ENCODE results near the gene BSG.
"Not testable (repeated sequence)": the region's sequence is repeated elsewhere in the genome, so short reads cannot be mapped to it uniquely, and the experiment has no call there.

The BSG gene

DNA sequence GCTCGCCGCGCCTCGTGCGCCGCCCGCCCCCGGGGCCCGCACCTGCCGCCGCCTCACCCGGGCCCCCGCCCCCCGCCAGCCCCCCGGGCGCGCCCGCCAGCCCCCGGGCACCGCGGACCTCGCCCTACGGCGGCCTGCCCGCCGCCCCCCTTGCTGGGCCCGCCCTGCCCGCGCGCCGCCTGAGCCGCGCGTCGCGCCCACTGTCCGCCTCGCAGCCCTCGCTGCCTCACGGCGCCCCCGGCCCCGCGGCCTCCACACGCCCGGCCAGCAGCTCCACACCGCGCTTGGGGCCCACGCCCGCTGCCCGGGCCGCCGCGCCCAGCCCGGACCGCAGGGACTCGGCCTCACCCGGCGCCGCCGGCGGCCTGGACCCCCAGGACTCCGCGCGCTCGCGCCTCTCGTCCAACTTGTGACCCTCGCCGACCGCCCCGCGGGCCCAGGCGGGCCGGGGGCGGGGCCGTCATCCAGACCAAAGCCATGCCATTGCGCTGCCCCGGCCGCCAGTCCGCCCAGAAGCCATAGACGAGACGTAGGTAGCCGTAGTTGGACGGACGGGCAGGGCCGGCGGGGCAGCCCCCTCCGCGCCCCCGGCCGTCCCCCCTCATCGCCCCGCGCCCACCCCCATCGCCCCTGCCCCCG, 43.8 kb downstream of the BSG start:
- Histone ChIP-seq H3K4me1 (ENCODE audit: control insufficient read depth, low read depth, low read length) (no peaks in the 10 kb centered on the region), H3K9ac (ENCODE audit: low read length) (no peak overlapping the region), H3K36me3 (ENCODE audit: control insufficient read depth, low read depth, low read length) (peaks cover 20% of the 10 kb centered on the region), H3K9me3 (ENCODE audit: control insufficient read depth, low read depth, low read length) (no peaks in the 10 kb centered on the region), H3K27ac (ENCODE audit: low read length) (no peak overlapping the region), H3K4me3 (ENCODE audit: low read length) (no peak overlapping the region), H3K27me3 (ENCODE audit: control insufficient read depth, insufficient read depth, low read length) (no peaks in the 10 kb centered on the region)

DNA sequence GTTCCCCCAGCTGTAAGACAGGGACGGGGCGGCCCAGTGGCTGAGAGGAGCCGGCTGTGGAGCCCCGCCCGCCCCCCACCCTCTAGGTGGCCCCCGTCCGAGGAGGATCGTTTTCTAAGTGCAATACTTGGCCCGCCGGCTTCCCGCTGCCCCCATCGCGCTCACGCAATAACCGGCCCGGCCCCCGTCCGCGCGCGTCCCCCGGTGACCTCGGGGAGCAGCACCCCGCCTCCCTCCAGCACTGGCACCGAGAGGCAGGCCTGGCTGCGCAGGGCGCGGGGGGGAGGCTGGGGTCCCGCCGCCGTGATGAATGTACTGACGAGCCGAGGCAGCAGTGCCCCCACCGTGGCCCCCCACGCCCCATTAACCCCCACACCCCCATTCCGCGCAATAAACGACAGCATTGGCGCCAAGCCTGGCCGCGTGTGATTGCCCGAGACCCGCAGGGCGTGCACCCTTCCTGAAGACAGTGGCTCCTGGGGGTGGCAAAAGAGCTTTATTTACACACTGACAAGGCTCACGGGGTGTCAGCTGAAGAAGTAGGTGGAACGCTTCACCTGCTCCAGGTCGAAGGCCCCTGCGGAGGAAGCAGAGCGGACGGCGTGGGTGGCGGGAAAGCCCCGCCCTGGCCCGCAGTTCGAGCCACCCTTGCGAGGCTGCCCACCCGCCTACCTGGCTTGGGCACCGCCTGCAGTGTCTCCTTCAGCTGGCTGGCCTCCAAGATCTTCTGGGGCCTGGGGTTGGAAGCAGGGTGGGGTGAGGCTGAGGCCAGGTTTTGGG, 44.5 kb downstream of the BSG start:
- H3K27ac ChIP-seq (ENCODE audit: low read length), result no peak overlapping the region
- no peaks in the 10 kb centered on the region for H3K9me3 ChIP-seq (ENCODE audit: control insufficient read depth, low read depth, low read length)
- H3K36me3 ChIP-seq (ENCODE audit: control insufficient read depth, low read depth, low read length), result peaks cover 20% of the 10 kb centered on the region
- no peaks in the 10 kb centered on the region for H3K27me3 ChIP-seq (ENCODE audit: control insufficient read depth, insufficient read depth, low read length)
- no peak overlapping the region for H3K4me3 ChIP-seq (ENCODE audit: low read length)
- no peaks in the 10 kb centered on the region for H3K4me1 ChIP-seq (ENCODE audit: control insufficient read depth, low read depth, low read length)
- no peak overlapping the region for H3K9ac ChIP-seq (ENCODE audit: low read length)

DNA sequence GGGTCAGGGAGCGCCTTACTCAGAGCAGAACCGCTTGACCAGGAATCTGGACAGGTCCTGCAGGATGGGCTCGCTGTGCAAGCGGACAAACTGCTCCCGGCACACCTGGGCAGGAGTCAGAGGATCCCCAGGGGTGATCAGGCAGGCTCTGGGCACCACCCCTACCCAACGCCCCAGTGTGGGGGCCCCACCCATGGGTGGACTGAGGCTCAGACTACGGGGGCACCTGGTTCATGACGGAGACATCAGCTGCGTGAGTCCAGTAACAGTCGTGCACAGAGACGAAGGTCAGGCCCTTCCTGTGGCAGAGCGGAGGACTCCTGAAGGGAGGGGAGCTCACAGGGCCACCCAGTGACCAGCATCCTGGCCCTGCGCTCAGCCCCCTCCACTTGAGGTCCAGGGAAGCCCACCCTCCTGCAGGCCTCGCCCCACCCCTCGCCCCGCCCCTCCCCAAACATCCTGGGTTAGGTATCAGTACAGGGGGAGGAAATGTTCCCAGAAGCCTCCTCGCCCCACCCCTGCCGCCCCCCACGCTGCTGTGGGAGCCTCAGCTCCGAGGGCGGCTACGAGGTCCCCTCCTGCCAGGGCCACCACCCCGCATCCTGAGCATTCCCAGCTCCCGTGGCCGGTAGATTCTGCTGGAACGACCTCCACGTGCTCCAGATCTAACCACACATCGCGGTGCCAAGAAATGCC, 45.3 kb downstream of the BSG start:
- Histone ChIP-seq H3K4me3 (ENCODE audit: low read length) (no peak overlapping the region), H3K9me3 (ENCODE audit: control insufficient read depth, low read depth, low read length) (no peaks in the 10 kb centered on the region), H3K27ac (ENCODE audit: low read length) (no peak overlapping the region), H3K4me1 (ENCODE audit: control insufficient read depth, low read depth, low read length) (no peaks in the 10 kb centered on the region), H3K36me3 (ENCODE audit: control insufficient read depth, low read depth, low read length) (peaks cover 20% of the 10 kb centered on the region), H3K27me3 (ENCODE audit: control insufficient read depth, insufficient read depth, low read length) (no peaks in the 10 kb centered on the region), H3K9ac (ENCODE audit: low read length) (no peak overlapping the region)

DNA sequence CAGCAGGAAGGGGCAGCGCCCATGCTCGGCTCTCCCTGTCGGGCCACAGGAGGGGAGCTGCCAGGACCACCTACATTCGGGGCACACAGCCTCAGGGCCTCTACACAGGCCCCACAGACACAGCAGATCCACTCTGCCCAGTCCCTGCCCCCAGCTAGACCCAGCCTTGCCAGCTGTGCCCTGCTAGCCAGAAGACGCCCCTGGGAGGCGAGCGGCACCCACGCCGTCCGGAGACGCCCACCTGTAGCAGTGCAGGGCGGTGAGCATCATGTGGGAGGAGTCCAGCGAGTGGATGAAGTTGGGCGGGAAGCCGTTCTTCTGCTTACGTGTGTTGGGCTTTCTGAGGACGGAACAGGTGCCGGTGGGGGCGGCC, 45.8 kb downstream of the BSG start:
- peaks cover 20% of the 10 kb centered on the region for H3K36me3 ChIP-seq (ENCODE audit: control insufficient read depth, low read depth, low read length)
- H3K4me1 ChIP-seq (ENCODE audit: control insufficient read depth, low read depth, low read length), result no peaks in the 10 kb centered on the region
- no peak overlapping the region for H3K9ac ChIP-seq (ENCODE audit: low read length)
- H3K9me3 ChIP-seq (ENCODE audit: control insufficient read depth, low read depth, low read length), result no peaks in the 10 kb centered on the region
- H3K27me3 ChIP-seq (ENCODE audit: control insufficient read depth, insufficient read depth, low read length), result no peaks in the 10 kb centered on the region
- H3K4me3 ChIP-seq (ENCODE audit: low read length), result no peak overlapping the region
- H3K27ac ChIP-seq (ENCODE audit: low read length), result no peak overlapping the region

DNA sequence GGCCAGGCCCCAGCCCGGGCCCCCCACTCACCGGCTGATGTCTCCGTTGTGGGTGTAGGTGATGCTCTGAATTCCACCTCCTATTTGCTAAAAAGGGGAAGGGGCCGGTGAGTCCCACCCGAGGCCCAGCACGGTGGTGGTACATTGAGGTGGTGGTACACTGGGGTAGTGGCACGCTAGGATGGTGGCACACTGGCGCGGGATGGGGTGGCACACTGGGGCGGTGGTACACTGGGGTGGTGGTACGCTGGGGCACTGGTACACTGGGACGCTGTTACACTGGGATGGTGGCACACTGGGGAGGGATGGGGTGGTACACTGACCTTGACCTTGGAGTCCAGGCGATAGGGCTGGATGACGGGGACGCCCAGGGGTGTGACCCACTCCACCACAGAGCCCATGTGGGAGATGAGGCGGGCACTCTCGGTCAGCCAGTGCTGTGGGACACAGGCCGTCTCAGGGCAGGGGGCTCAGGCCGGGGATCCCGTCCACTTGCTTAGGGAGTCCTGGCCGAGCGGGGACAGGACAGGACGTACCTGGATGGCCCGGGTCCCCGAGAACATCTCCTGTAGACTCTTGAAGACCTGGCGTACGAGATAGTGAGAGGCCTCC, 46.4 kb downstream of the BSG start:
- H3K9ac ChIP-seq (ENCODE audit: low read length), result no peak overlapping the region
- H3K36me3 ChIP-seq (ENCODE audit: control insufficient read depth, low read depth, low read length), result peaks cover 20% of the 10 kb centered on the region
- no peaks in the 10 kb centered on the region for H3K4me1 ChIP-seq (ENCODE audit: control insufficient read depth, low read depth, low read length)
- H3K27me3 ChIP-seq (ENCODE audit: control insufficient read depth, insufficient read depth, low read length), result no peaks in the 10 kb centered on the region
- no peaks in the 10 kb centered on the region for H3K9me3 ChIP-seq (ENCODE audit: control insufficient read depth, low read depth, low read length)
- no peak overlapping the region for H3K4me3 ChIP-seq (ENCODE audit: low read length)
- H3K27ac ChIP-seq (ENCODE audit: low read length), result no peak overlapping the region

DNA sequence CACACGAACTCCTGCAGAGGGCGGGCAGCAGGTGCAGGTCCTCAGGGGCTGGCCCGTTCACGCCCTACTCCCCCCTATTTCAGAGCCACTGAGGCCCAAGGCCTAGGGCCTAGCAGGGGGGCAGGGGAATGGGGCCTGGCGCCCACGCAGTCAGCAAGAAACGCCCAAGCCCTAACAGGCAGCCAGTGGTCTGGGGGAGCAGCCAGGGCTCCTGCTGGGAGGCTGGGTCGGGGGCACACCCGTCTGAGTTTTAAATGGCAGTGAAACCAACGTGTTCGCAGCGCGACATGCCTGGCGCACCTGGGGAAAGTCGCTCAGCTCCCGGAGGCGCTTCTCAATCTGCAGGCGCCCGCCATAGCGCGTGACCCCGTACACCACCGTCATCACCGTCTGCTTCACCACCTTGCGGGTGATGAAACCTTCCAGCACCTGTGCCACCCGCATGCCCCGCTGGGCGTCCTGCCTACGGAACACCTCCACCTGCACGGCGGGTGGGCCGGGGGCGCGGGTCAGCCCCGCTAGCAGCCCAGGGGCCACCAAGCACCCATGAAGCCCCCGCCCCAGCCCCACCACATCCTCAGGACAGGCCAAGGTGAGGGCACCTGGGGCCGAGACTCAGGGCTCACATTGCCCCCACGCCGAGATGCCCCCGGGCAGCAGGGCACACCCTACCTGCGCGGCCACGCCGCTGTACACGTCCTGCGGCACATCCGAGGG, 47.0 kb downstream of the BSG start:
- Histone ChIP-seq H3K36me3 (ENCODE audit: control insufficient read depth, low read depth, low read length) (peaks cover 24% of the 10 kb centered on the region), H3K9ac (ENCODE audit: low read length) (no peak overlapping the region), H3K27ac (ENCODE audit: low read length) (no peak overlapping the region), H3K9me3 (ENCODE audit: control insufficient read depth, low read depth, low read length) (no peaks in the 10 kb centered on the region), H3K27me3 (ENCODE audit: control insufficient read depth, insufficient read depth, low read length) (no peaks in the 10 kb centered on the region), H3K4me1 (ENCODE audit: control insufficient read depth, low read depth, low read length) (no peaks in the 10 kb centered on the region), H3K4me3 (ENCODE audit: low read length) (no peak overlapping the region)

DNA sequence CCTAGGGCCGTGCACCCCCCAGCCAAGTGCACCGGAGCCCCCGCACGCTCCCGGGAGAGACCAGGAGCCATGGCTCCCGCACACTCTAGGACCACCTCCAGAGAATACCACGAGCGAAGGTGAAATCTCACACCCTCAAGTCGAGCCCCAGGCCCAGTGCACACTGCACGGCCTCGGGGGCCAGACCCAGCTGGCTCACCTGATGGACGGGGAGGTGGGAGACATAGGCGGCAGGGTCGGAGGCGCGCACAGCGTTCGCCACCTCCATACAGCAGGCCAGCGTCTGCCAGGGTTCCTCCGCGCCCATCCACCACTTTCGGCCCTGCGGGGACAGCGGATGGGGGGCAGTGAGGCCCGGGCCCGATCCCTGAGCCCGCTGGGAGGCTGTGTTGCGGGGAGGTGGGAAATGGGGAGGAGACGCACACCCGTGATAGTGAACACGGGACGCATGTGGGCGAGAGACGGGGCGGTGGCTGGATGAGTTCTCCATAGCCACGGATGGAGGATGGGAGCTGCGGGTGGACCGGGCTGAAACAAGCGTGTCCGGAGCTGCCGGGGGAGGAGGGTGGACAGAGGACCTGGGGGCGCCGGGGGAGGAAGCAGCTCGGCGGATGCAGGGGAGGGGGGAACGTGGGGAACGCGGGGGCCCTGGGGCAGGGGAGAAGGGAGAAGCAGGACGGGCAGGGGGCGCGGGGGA, 47.9 kb downstream of the BSG start:
- no peaks in the 10 kb centered on the region for H3K9me3 ChIP-seq (ENCODE audit: control insufficient read depth, low read depth, low read length)
- H3K27me3 ChIP-seq (ENCODE audit: control insufficient read depth, insufficient read depth, low read length), result no peaks in the 10 kb centered on the region
- no peak overlapping the region for H3K9ac ChIP-seq (ENCODE audit: low read length)
- H3K4me3 ChIP-seq (ENCODE audit: low read length), result no peak overlapping the region
- H3K27ac ChIP-seq (ENCODE audit: low read length), result no peak overlapping the region
- peaks cover 20% of the 10 kb centered on the region for H3K36me3 ChIP-seq (ENCODE audit: control insufficient read depth, low read depth, low read length)
- no peaks in the 10 kb centered on the region for H3K4me1 ChIP-seq (ENCODE audit: control insufficient read depth, low read depth, low read length)

DNA sequence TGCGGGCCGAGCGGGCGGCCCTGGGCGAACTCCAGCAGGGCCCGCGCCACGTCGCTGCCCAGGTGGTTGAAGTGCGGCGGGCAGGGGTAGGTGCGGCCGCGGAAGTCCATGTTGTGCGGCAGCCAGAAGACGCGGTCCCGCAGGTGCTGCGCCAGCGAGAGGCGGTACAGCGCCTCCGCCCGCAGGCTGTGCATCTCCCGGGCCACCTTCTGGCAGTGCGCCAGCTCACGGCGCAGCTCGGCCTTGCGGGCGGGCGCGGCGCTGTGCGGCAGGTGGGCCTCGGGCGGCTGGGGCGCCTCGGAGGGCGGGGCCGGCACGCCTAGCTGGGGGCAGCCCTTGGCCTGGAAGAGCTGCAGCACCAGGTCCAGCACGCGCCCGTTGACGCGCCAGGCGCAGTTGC, 48.8 kb downstream of the BSG start:
- H3K27me3 ChIP-seq (ENCODE audit: control insufficient read depth, insufficient read depth, low read length); H3K9ac ChIP-seq (ENCODE audit: low read length); H3K4me1 ChIP-seq (ENCODE audit: control insufficient read depth, low read depth, low read length); H3K9me3 ChIP-seq (ENCODE audit: control insufficient read depth, low read depth, low read length); H3K4me3 ChIP-seq (ENCODE audit: low read length); H3K27ac ChIP-seq (ENCODE audit: low read length): not testable (repeated sequence)
- H3K36me3 ChIP-seq (ENCODE audit: control insufficient read depth, low read depth, low read length), result peaks cover 23% of the 10 kb centered on the region

DNA sequence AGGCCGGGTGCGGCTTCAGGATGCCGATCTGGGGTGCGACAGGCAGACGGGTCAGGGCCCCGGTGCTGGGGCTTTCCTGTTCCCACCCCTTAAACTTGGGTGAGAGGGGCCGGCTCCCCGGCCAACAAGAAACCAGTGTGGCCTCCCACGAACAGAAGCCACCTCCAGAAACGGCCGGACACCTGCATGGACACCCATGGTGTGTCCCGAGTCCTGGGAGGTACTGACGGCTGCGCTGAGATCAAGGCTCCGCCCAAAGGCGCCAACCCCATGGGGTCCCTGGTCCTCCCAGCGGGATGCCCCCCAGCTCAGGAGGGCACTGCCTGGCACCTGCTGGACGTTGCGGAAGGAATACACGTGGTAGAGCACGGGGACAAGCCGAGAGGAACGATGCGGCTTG, 49.4 kb downstream of the BSG start:
- H3K4me1 ChIP-seq (ENCODE audit: control insufficient read depth, low read depth, low read length), result no peaks in the 10 kb centered on the region
- H3K9me3 ChIP-seq (ENCODE audit: control insufficient read depth, low read depth, low read length), result no peaks in the 10 kb centered on the region
- H3K27me3 ChIP-seq (ENCODE audit: control insufficient read depth, insufficient read depth, low read length), result no peaks in the 10 kb centered on the region
- no peak overlapping the region for H3K4me3 ChIP-seq (ENCODE audit: low read length)
- no peak overlapping the region for H3K27ac ChIP-seq (ENCODE audit: low read length)
- peaks cover 23% of the 10 kb centered on the region for H3K36me3 ChIP-seq (ENCODE audit: control insufficient read depth, low read depth, low read length)
- no peak overlapping the region for H3K9ac ChIP-seq (ENCODE audit: low read length)

DNA sequence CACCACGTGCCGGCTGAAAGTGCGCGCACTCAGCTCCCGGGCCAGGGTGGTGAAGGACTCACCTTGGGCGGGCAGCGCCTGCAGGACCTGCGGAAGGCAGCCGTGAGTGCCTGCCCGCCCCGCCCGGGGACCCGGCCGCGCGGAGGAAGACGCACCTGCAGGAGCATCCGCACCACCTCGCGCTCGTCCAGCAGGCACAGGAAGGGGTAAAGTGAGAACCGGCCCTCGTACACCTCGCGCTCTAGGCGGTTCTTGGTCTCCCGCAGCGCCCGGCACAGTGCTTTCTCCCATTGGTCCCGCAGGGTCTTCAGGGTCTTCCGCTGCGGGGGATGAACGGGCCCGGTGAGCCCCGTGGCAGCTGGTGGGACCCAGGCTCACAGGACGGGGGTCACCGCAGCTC, 50.3 kb downstream of the BSG start:
- Histone ChIP-seq H3K9me3 (ENCODE audit: control insufficient read depth, low read depth, low read length) (no peaks in the 10 kb centered on the region), H3K27me3 (ENCODE audit: control insufficient read depth, insufficient read depth, low read length) (no peaks in the 10 kb centered on the region), H3K4me1 (ENCODE audit: control insufficient read depth, low read depth, low read length) (no peaks in the 10 kb centered on the region), H3K36me3 (ENCODE audit: control insufficient read depth, low read depth, low read length) (peaks cover 23% of the 10 kb centered on the region), H3K9ac (ENCODE audit: low read length) (no peak overlapping the region), H3K27ac (ENCODE audit: low read length) (no peak overlapping the region), H3K4me3 (ENCODE audit: low read length) (no peak overlapping the region)

Measured in iPS-18a (cell line).